GM19455 (cell line): Measurements from ENCODE around the gene CTNNA3.
"Not testable (repeated sequence)": the region's sequence is repeated elsewhere in the genome, so short reads cannot be mapped to it uniquely, and the experiment has no call there.

Source experiments
- ATAC-seq: cut with Tn5 transposase; IDR thresholded peaks from one replicate; pipeline ENCODE4 v1.9.1; 2021; ENCODE audit not compliant: unreplicated experiment

CTNNA3 gene

DNA sequence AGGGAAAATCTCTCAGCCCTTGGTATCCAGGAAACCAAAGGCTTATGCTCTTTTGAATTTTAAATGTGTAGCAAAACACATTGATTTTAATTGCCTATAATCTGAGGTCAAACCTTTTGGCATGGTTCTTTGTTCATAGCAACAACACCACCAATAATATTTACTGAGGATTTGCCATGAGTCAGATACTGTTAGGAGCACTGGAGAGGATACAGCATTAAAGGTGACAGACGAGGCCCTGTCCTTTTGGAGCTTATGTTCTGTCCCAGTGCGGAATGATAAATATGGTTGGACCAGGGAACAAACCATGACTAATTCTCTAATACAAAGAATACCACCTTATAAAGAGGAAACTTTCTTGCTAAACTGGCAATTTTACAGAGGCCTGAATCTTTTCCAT lies 176.6 kb downstream of the CTNNA3 start:
- ATAC-seq = no peak

- no peak for ATAC-seq
These were observed 177.2 kb downstream of the CTNNA3 start for GRCh38 chr10:67518756-67519155.

DNA sequence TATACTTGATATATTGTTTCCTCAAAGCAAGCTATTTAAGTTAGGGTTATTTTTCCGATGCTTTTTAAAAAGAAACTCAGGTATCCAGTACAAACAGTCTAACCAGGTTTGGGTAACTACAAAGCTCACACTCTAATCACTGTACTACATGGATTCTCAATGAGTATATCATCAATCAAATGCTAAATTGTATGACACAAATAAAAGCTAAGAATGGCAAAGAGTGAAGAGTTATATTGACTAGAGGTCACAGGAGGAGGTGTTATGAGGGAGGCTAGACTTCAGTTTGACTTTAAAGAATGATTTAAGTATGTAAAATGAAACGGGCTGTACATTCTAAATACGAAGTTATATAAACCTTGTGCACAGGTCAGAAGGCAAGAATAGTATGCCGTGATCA lies 178.0 kb downstream of the CTNNA3 start:
- ATAC-seq = no peak

DNA sequence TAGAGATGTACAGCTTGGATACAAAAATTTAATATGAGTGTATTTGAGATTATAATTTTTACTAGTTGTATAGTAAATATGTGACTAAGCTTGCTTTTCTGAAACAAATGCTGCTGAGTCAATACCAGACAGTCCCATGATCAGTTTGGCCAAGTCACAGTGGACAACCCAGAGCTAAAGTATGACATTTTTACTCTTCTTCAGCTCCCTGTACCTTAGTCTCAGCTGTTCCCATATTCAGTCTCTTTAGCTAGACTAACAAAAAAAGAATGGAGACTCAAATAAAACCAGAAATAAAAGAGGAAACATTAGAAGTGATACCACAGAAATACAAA lies 189.3 kb downstream of the CTNNA3 start:
- no peak for ATAC-seq

DNA sequence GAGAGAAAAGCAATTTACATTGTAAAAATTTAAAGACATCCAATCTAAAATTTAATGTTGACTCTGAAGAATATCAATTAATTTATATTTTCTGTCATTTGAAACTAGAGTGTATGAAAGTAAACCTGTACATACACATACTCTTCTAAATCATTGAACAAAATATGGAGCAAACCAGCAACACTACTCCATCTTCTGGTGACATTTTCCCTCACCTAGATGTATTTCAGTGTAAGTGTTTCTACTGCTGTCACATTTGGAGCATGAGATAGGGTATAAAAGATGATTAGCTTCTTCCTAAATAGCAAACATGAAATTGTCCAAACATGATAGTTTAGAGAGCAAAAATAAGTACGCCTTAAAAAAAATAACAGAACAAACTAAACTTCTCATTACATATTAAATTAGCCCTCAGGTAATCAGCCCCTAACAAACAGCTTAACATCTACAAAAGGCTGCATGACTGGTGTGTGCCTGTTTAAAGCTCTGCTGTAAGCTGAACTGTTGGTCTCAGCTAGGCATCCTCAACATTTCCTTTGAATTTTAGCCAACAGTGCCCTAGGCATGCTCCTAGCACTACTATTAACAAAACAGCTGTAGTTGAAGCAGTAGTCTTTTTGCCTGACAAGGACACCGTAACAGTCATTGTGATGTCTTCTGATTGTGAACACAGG lies 189.8 kb downstream of the CTNNA3 start:
- no peak for ATAC-seq

DNA sequence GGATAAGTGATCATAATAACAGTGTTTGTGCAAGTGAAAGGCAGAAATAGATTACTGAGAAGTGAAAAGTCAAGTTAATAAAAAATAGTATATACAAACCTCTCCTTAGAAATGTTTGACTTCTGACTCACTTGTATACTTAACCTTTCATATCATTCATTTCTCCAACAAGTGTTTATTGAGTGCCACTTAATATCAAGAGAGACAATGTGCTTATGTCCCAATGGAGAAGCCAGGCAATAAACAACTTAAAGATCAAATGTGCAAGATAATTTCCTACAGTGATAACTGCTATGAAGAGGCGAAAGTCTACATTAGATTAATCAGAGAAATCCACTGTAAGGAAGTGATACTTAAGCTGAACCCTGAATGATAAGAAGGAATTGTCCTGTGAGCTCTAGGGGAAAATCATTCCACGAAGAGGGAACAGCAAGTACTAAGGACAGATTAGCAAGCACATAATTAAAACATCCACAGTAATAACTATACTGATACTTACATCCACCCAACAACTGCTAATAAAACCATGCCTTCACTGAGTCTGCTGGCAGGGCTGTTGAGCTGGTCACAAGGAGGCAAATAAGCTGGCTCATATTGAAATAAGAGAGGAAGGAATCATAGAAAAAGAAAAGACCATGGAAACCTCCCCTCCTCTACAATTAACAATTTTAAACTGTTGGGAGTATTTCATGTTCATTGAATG lies 203.5 kb downstream of the CTNNA3 start:
- no peak for ATAC-seq

DNA sequence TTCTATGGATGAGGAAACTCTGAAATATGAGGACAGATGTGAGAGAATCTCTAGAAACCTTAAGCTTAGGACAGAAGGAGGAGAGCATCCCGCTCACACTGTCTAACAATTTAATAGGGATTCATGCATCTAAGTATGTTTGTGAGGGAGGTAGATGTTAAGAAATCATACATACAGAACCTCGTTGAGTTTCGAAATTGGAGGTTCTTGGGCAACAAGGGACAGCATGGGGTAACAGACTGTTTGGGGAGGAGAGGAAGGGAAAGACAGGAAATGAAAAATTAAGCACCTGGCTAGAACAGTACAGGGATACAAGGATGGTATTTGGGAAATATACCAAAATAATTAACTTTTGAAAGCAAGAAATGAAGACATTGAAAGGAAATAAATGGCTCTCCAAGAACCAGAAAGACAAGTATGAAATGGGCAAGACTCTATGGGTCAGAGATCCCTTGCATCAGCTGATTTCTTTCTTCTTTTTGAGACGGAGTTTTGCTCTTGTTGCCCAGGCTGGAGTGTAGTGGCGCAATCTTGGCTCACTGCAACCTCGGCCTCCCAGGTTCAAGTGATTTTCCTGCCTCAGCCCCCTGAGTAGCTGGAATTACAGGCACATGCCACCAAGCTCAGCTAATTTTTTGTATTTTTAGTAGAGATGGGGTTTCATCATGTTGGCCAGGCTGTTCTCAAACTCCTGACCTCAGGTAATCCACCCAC lies 207.9 kb downstream of the CTNNA3 start:
- ATAC-seq = no peak

DNA sequence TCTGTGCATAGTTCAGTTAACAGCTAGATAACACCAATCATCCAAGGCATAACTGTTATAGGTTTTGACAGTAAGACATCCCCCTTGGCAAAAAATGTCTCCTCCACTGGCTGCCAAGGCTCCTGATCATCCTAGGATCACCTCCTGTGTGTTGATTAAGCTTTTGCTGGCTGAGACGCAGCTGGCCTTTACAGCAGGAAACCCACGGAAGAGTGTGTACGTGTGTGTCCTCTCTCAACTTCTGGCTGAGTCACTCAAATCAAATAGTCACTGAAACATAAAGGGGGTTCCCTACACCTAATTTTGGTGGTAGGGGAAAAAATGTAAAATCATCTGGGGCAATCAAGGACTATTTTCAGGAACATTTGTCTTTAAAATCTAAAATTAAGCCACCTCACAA lies 208.8 kb downstream of the CTNNA3 start:
- no peak for ATAC-seq

DNA sequence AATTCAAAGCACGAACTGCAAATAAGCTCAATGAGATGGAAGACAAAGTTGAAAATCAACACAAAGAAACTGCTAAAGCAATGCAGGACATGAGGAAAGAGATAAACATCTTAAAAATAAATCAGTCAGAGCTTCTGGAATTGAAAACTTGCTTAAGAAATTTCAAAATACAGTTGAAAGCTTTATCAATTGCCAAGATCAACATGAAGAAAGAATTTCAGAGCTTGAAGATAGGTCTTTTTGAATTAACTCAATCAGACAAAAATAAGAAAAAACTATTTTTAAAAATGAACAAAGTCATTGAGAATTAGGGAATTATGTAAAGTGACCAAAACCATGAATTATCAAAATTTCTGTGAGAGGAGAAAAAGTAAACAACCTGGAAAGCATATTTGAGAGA lies 218.1 kb downstream of the CTNNA3 start:
- no peak for ATAC-seq

- ATAC-seq = no peak
These were observed 219.8 kb downstream of the CTNNA3 start for GRCh38 chr10:67476201-67476600.

DNA sequence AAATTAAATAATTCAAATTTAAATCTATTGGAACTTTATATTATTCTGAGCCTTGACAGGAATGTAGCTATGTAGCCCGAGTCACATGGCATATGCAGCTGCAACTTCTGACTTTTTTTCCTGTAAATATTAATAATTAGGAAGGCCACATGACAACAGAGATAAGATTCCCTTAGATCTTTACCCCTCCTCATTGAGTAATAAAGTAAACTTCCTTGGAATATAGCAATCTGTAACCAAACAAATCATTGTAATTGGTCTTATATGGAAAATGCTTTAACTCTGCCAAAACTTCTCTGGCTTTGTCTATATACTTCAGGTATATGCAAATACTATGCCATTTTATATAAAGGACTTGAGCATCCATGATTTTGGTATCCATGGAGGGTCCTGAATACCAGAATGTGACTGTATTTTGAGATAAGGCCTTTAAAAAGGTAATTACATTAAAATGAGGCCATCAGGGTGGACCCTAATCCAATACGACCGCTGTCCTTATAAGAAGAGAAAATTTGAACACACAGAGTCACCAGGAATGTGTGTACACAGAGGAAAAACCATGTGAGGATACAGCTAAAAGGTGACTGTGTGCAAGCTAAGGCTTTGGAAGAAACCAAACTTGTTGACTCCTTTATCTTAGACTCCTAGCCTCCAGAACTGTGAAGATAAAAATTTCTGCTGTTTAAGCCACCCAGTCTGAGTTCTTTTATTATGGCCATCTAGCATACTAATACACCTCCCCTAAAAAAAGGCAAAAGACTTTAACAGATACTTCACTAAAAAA lies 222.0 kb downstream of the CTNNA3 start:
- no peak for ATAC-seq

DNA sequence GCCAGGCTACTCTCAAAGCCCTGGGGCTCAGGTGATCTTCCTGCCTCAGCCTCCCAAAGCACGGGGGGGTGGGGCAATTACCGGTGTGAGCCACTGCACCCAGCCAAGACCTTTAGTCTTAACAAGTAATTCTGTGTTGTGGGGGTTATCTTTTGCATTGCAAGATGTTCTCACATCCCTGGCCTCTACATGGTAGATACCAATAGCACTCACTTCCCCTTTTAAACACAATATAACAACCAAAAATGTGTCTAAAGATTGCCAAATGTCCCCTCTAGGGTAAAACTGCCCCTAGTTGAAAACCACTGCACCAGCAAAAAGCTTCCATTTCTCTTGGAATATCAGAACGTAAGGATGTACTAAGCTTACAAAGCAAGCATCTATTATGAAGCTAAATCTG lies 225.0 kb downstream of the CTNNA3 start:
- ATAC-seq = no peak

GRCh38 chr10:67464278-67464677 lies 231.7 kb downstream of the CTNNA3 start:
- ATAC-seq = no peak

DNA sequence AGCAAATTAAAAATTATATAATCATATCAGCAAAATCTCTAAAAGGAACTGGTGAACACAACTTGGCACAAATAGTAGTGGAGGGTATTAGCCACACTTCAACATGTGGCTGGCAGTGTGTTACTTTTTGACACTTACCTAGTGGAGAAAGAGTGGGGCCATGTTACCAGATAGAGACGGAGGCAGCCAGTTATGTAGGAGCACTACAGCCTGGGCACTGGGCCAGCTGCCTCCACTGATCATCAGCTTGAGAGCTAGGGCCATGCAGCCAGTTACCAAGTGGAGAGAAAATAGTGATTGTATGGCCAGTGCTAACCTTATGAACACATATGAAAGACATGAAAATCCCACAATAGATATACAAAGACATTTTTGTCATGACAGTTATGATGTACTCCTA lies 243.1 kb downstream of the CTNNA3 start:
- ATAC-seq = no peak

DNA sequence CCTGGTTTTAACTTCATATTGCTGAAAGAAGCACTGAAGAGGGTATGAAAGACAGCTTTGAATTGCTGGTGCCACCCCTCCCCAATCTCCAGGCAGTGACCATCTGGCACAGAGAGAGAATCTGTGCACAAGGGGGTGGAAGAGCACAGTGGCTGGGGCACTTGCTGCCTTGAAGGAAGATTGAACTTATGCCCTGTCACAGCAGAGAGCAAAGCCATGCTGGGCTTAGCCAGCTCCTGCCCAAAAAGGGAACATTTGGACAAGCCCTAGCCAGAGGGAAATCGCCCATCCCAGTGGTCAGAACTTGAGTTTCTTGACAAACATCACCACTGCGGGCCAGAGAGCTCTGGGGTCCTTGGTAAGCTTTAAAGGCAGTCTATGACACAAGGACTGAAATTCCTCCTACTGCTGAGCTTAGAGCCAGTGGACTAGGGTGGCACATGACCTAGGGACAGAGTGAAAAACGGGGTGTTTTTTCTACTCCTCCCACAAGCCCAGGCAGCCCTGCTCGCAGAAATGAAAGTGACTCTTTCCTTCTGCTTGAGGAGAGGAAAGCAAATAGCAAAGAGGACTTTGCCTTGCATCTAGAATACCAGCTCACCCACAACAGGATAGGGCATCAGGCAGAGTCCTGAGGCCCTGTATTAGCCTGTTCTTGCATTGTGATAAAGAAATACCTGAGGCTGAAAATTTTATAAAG lies 257.2 kb downstream of the CTNNA3 start:
- ATAC-seq = no peak

DNA sequence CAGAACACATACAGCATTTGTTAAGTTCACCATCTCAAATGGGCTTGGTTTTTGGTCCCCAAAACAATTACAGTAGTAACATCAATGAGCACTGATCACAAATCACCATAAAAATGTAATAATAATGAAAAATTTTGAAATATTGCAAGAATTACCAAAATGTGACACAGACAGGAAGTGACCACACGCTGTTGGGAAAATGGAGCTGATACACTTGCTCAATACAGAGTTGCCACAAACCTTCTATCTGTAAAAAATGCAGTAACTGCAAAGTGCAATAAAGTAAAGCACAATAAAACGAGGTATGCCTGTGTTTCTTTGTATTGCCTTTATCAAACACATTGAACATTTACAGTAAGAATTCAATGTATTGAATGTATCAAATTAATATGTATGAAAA lies 262.7 kb downstream of the CTNNA3 start:
- ATAC-seq = no peak

- no peak for ATAC-seq
These were observed 293.4 kb downstream of the CTNNA3 start for GRCh38 chr10:67402620-67403019.

- ATAC-seq = no peak
These were observed 294.3 kb downstream of the CTNNA3 start for GRCh38 chr10:67401711-67402110.

DNA sequence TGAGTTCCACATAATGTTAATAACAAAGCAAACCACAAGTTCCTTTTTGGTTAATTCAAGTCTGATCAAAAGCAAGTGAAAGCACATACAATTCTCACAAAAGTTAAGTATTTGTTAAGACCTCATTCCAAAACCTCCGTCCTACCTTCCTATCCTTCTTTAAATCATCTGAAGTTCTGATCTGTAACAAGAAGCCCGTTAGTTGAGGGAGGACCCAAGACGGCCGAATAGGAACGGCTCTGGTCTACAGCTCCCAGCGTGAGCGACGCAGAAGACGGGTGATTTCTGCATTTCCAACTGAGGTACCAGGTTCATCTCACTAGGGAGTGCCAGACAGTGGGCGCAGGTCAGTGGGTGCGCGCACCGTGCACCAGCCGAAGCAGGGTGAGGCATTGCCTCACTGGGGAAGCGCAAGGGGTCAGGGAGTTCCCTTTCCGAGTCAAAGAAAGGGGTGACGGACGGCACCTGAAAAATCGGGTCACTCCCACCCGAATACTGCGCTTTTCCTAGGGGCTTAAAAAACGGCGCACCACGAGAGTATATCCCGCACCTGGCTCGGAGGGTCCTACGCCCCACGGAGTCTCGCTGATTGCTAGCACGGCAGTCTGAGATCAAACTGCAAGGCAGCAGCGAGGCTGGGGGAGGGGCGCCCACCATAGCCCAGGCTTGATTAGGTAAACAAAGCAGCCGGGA lies 309.0 kb downstream of the CTNNA3 start:
- not testable (repeated sequence) for ATAC-seq

DNA sequence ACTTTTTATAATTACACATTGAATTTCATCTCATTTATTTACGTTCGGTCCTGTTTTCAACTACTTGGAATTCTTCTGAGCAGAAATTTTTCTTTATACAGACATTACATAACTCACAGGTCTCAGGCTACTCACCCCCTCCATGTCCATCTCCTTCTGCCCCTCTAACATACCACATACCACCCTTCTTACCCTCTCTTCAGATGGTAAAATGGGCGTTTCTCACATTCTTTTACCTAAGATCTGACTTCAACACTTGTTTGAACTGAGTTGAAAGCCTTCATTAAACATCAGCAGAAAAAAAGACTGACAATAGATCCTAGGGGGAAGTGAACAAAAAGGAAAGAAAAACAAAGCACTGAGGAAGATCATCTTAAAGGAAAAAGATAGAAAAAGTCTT lies 309.7 kb downstream of the CTNNA3 start:
- ATAC-seq = no peak
